ENCODE measurements around the gene ATP6V1D.
"Not testable (repeated sequence)": the region's sequence is repeated elsewhere in the genome, so short reads cannot be mapped to it uniquely, and the experiment has no call there.

Gene ATP6V1D

GRCh38 chr14:67370830-67371229 is 11.2 kb upstream of the ATP6V1D start:
- no peak for DNase-seq (ENCODE audit: low spot score)

- no peak for DNase-seq (ENCODE audit: low spot score)
These were observed 5.9 kb upstream of the ATP6V1D start for GRCh38 chr14:67365476-67365875.

GRCh38 chr14:67360470-67361206 is 1.0 kb upstream of the ATP6V1D start:
- DNase-seq (ENCODE audit: low spot score) = no peak

- no peak for DNase-seq (ENCODE audit: low spot score)
These were observed 455 bp downstream of the ATP6V1D start for GRCh38 chr14:67358924-67359774.

GRCh38 chr14:67357969-67358354 is 1.6 kb downstream of the ATP6V1D start:
- DNase-seq (ENCODE audit: low spot score) = no peak

GRCh38 chr14:67357186-67357968 is 2.2 kb downstream of the ATP6V1D start:
- DNase-seq (ENCODE audit: low spot score) = no peak

GRCh38 chr14:67352055-67352454 is 7.5 kb downstream of the ATP6V1D start:
- no peak for DNase-seq (ENCODE audit: low spot score)

GRCh38 chr14:67345583-67345982 is 14.0 kb downstream of the ATP6V1D start:
- DNase-seq (ENCODE audit: low spot score) = no peak

- DNase-seq (ENCODE audit: low spot score) = no peak
These were observed 15.9 kb downstream of the ATP6V1D start for GRCh38 chr14:67343601-67344230.

- not testable (repeated sequence) for DNase-seq (ENCODE audit: low spot score)
These were observed 18.4 kb downstream of the ATP6V1D start for GRCh38 chr14:67341231-67341630.

- no peak for DNase-seq (ENCODE audit: low spot score)
These were observed 23.8 kb downstream of the ATP6V1D start for GRCh38 chr14:67335781-67336180.

GRCh38 chr14:67332468-67332867 is 27.1 kb downstream of the ATP6V1D start:
- DNase-seq (ENCODE audit: low spot score) = no peak

- DNase-seq (ENCODE audit: low spot score) = no peak
These were observed 28.1 kb downstream of the ATP6V1D start for GRCh38 chr14:67331368-67332125.

- not testable (repeated sequence) for DNase-seq (ENCODE audit: low spot score)
These were observed 29.9 kb downstream of the ATP6V1D start for GRCh38 chr14:67329666-67330065.

GRCh38 chr14:67319142-67319541 is 40.5 kb downstream of the ATP6V1D start:
- DNase-seq (ENCODE audit: low spot score) = no peak

GRCh38 chr14:67317822-67318221 is 41.8 kb downstream of the ATP6V1D start:
- DNase-seq (ENCODE audit: low spot score) = no peak

GRCh38 chr14:67313153-67313552 is 46.5 kb downstream of the ATP6V1D start:
- no peak for DNase-seq (ENCODE audit: low spot score)

GRCh38 chr14:67311868-67312267 is 47.7 kb downstream of the ATP6V1D start:
- DNase-seq (ENCODE audit: low spot score) = no peak

Measured in NAMALWA (cell line).